GM23338 (cell line): ENCODE data around the gene ZBTB12.
"Not testable (repeated sequence)": the region's sequence is repeated elsewhere in the genome, so short reads cannot be mapped to it uniquely, and the experiment has no call there.

ENCODE experiments used
- CTCF ChIP-seq, 2 experiments: fragments of 200-600 bp in 1 of 2; sonication (generic) in 1 of 2; conservative IDR thresholded peaks; 2 replicates each; pipeline versions ENCODE4 v1.5.1 to v1.6.1; 2016 to 2017; ENCODE audit warnings: antibody characterized with exemption in 2 of 2, low read depth in 2 of 2, mild to moderate bottlenecking in 2 of 2, moderate library complexity in 1 of 2
- JUNB ChIP-seq: IDR thresholded peaks from one replicate; pipeline ENCODE4 v1.6.1; 2016; ENCODE audit warnings: antibody characterized with exemption; ENCODE audit not compliant: unreplicated experiment
- POLR2AphosphoS5 ChIP-seq: IDR thresholded peaks from 2 replicates; pipeline ENCODE4 v1.6.1; 2016; ENCODE audit warnings: antibody characterized with exemption, low read depth

- not testable (repeated sequence) for TF ChIP-seq POLR2AphosphoS5; CTCF (conservative IDR thresholded peaks at IDR 0.05; ENCODE audit: low read depth in 2 of 2); JUNB
These were observed 37.7 kb downstream of the ZBTB12 start for GRCh38 chr6:31864123-31864562.
